ENCODE results near the gene IL1RAPL1.

IL1RAPL1 gene

GRCh38 chrX:29876733-29877132 lies 1289.5 kb downstream of the IL1RAPL1 start:
- TF ChIP-seq, protein P1, sequence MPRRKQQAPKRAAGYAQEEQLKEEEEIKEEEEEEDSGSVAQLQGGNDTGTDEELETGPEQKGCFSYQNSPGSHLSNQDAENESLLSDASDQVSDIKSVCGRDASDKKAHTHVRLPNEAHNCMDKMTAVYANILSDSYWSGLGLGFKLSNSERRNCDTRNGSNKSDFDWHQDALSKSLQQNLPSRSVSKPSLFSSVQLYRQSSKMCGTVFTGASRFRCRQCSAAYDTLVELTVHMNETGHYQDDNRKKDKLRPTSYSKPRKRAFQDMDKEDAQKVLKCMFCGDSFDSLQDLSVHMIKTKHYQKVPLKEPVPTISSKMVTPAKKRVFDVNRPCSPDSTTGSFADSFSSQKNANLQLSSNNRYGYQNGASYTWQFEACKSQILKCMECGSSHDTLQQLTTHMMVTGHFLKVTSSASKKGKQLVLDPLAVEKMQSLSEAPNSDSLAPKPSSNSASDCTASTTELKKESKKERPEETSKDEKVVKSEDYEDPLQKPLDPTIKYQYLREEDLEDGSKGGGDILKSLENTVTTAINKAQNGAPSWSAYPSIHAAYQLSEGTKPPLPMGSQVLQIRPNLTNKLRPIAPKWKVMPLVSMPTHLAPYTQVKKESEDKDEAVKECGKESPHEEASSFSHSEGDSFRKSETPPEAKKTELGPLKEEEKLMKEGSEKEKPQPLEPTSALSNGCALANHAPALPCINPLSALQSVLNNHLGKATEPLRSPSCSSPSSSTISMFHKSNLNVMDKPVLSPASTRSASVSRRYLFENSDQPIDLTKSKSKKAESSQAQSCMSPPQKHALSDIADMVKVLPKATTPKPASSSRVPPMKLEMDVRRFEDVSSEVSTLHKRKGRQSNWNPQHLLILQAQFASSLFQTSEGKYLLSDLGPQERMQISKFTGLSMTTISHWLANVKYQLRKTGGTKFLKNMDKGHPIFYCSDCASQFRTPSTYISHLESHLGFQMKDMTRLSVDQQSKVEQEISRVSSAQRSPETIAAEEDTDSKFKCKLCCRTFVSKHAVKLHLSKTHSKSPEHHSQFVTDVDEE (CRISPR knock-in tag; IDR thresholded peaks at IDR 0.05) = no peak
- no peak for TF ChIP-seq BACH2 (CRISPR knock-in tag; IDR thresholded peaks at IDR 0.05; ENCODE audit: borderline replicate concordance)
- no peak for TF ChIP-seq ISL1 (CRISPR knock-in tag; IDR thresholded peaks at IDR 0.05)
- no peak for TF ChIP-seq TCF4 (CRISPR knock-in tag; IDR thresholded peaks at IDR 0.05; ENCODE audit: borderline replicate concordance)
- no peak for TF ChIP-seq PPARA (CRISPR knock-in tag; IDR thresholded peaks at IDR 0.05; ENCODE audit: borderline replicate concordance)
- TF ChIP-seq ZFP30 (CRISPR knock-in tag; IDR thresholded peaks at IDR 0.05) = no peak
- TF ChIP-seq ZNF8 (CRISPR knock-in tag; IDR thresholded peaks at IDR 0.05) = no peak
- TF ChIP-seq CREB5 (CRISPR knock-in tag; IDR thresholded peaks at IDR 0.05; ENCODE audit: low read depth) = no peak
- TF ChIP-seq ZNF565 (CRISPR knock-in tag; conservative IDR thresholded peaks at IDR 0.05; ENCODE audit: low read depth) = no peak
- no peak for TF ChIP-seq CSDC2 (CRISPR knock-in tag; IDR thresholded peaks at IDR 0.05)
- no peak for TF ChIP-seq ZFP3 (CRISPR knock-in tag; IDR thresholded peaks at IDR 0.05)
- TF ChIP-seq, protein P2, sequence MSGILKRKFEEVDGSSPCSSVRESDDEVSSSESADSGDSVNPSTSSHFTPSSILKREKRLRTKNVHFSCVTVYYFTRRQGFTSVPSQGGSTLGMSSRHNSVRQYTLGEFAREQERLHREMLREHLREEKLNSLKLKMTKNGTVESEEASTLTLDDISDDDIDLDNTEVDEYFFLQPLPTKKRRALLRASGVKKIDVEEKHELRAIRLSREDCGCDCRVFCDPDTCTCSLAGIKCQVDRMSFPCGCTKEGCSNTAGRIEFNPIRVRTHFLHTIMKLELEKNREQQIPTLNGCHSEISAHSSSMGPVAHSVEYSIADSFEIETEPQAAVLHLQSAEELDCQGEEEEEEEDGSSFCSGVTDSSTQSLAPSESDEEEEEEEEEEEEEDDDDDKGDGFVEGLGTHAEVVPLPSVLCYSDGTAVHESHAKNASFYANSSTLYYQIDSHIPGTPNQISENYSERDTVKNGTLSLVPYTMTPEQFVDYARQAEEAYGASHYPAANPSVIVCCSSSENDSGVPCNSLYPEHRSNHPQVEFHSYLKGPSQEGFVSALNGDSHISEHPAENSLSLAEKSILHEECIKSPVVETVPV (CRISPR knock-in tag; IDR thresholded peaks at IDR 0.05) = no peak
- no peak for TF ChIP-seq OSR1 (CRISPR knock-in tag; IDR thresholded peaks at IDR 0.05)
- no peak for TF ChIP-seq PATZ1 (CRISPR knock-in tag; IDR thresholded peaks at IDR 0.05; ENCODE audit: borderline replicate concordance)

DNA sequence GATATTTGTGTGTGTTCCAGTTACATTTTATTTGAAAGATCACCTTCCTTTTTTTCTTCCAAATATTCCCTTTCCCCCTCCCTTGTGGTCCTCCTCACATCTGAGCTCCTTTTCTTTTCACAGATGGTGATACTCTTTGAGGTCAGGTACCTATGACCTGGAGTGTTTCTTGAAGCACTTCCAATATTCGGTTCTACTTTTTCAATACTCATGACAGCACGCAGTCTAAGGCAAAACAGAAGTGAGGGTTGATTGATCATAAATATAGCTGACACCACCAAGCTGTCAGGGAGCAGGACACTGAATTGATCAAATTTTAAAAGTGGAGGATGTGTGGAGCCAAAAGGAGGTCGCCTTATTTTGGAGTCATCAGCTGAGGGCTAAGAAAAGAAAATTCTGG lies 1293.7 kb downstream of the IL1RAPL1 start:
- no peak for TF ChIP-seq ZC3H10 (CRISPR knock-in tag; IDR thresholded peaks at IDR 0.05)
- no peak for TF ChIP-seq ESRRG (CRISPR knock-in tag; IDR thresholded peaks at IDR 0.05)
- no peak for TF ChIP-seq ARNTL (CRISPR knock-in tag; IDR thresholded peaks at IDR 0.05; ENCODE audit: borderline replicate concordance, low read depth)
- no peak for TF ChIP-seq CSDC2 (CRISPR knock-in tag; IDR thresholded peaks at IDR 0.05)
- no peak for TF ChIP-seq BACH2 (CRISPR knock-in tag; IDR thresholded peaks at IDR 0.05; ENCODE audit: borderline replicate concordance)
- TF ChIP-seq, protein P3, sequence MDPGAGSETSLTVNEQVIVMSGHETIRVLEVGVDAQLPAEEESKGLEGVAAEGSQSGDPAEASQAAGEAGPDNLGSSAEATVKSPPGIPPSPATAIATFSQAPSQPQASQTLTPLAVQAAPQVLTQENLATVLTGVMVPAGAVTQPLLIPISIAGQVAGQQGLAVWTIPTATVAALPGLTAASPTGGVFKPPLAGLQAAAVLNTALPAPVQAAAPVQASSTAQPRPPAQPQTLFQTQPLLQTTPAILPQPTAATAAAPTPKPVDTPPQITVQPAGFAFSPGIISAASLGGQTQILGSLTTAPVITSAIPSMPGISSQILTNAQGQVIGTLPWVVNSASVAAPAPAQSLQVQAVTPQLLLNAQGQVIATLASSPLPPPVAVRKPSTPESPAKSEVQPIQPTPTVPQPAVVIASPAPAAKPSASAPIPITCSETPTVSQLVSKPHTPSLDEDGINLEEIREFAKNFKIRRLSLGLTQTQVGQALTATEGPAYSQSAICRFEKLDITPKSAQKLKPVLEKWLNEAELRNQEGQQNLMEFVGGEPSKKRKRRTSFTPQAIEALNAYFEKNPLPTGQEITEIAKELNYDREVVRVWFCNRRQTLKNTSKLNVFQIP (CRISPR knock-in tag; IDR thresholded peaks at IDR 0.05; ENCODE audit: borderline replicate concordance, low read depth) = no peak
- no peak for TF ChIP-seq ISL1 (CRISPR knock-in tag; IDR thresholded peaks at IDR 0.05)
- no peak for ATAC-seq

More at GRCh38 chrX:29876733-29877132, 1289.5 kb downstream of the IL1RAPL1 start:
- peak; percentile 20; the same call in 2 of the 3 replicates for ATAC-seq

DNA sequence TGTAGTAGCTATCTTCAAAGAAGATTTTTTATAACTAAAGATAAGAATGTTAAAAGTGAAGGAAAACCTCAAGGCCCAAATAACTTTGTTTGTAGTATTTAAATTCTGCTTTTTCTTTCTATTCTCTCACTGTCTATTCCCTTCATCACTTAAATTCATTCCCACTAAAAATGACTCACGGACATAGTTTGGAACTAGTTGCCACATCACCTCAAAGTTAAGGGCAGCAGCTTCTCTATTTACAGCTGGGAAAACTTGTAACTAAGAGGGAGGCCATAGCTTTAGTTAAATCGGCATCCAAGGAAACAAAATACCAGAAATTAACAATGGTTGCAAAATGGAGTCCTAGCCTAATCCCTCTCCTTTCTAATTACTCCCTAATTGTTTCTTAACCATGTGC lies 1302.8 kb downstream of the IL1RAPL1 start:
- ATAC-seq = peak; percentile 54
- no peak for TF ChIP-seq CSDC2 (CRISPR knock-in tag; IDR thresholded peaks at IDR 0.05)

DNA sequence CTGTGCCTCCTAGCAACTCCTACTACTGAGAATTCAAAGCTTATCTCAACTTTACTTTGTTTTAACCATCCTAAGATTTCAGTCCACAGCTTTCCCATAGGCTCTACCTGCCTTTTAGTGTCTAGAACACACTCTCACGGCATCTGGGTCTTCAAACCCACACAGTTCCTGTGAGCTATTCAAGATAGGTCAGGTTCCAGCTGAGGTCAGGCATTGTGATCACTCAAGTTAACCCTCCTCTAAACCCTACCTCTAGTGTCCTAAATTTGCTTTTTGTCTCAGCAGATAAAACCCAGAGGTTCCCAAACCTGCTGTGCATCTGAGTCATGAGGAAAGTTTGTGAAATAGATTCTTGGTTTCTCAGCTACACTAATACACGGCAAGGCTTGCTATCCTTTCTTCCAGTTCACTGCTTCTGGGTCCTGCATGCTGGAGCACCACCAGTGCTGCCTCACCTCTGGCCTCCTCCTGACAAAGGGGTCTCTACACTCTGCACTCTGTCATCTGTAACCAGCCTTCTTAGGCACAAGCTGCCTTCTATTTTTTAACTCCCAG lies 1303.5 kb downstream of the IL1RAPL1 start:
- ATAC-seq = peak; percentile 76
- TF ChIP-seq ZNF70 (CRISPR knock-in tag; IDR thresholded peaks at IDR 0.05) = no peak
- TF ChIP-seq GLIS3 (CRISPR knock-in tag; IDR thresholded peaks at IDR 0.05) = no peak
- TF ChIP-seq TOX (CRISPR knock-in tag; IDR thresholded peaks at IDR 0.05; ENCODE audit: borderline replicate concordance) = no peak
- TF ChIP-seq OSR1 (CRISPR knock-in tag; IDR thresholded peaks at IDR 0.05) = no peak
- TF ChIP-seq RARB (CRISPR knock-in tag; IDR thresholded peaks at IDR 0.05) = no peak
- TF ChIP-seq ISL1 (CRISPR knock-in tag; IDR thresholded peaks at IDR 0.05) = no peak
- TF ChIP-seq, protein P2 (CRISPR knock-in tag; IDR thresholded peaks at IDR 0.05) = no peak
- TF ChIP-seq, protein P3 (CRISPR knock-in tag; IDR thresholded peaks at IDR 0.05; ENCODE audit: borderline replicate concordance, low read depth) = no peak
- no peak for TF ChIP-seq TCF4 (CRISPR knock-in tag; IDR thresholded peaks at IDR 0.05; ENCODE audit: borderline replicate concordance)
- TF ChIP-seq ESRRG (CRISPR knock-in tag; IDR thresholded peaks at IDR 0.05) = no peak

Measured in SK-N-SH treated with all-trans-retinoic acid at 6 μM for 48 hours (cell line).